Coronary artery (tissue), 2 donors: Measurements from ENCODE around the gene AUTS2.

Experiments
- DNase-seq: peaks from one replicate; pipeline ENCODE4 v3.0.0-alpha.2; 2017; ENCODE audit warnings: low spot score
- H3K27ac ChIP-seq, 2 donors: fragments of 200-600 bp; sonication (generic); one replicate each; pipeline ENCODE4 v1.5.1; 2016 to 2019
- H3K4me3 ChIP-seq: fragments of 200-600 bp; sonication (generic); 2 replicates; pipeline ENCODE4 v1.5.1; 2016; ENCODE audit warnings: mild to moderate bottlenecking, moderate library complexity
- TF ChIP-seq, protein P1 (sequence below): fragments of 200-600 bp; sonication (generic); IDR thresholded peaks from one replicate; pipeline ENCODE4 v1.5.1; 2019; ENCODE audit warnings: antibody characterized with exemption

The AUTS2 gene

DNA sequence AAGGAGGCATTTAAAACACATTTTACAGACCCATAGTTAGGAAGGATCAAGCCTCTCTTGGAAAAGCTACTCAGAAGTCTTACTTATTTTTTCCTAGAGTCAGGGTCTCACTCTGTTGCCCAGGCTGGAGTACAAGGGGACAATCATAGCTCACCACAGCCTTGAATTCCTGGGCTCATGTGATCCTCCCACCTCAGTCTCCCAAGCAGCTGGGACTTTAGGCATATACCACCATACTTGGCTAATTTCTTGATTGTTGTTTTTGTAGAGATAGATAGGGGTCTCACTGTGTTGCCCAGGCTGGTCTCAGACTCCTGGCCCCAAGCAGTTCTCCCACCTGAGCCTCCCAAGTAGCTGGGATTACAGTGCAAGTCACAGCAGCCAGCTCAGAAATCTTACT is 1179.0 kb downstream of the AUTS2 start:
- no peak overlapping the region for H3K4me3 ChIP-seq
- no peak overlapping the region for H3K27ac ChIP-seq
- TF ChIP-seq, protein P1, sequence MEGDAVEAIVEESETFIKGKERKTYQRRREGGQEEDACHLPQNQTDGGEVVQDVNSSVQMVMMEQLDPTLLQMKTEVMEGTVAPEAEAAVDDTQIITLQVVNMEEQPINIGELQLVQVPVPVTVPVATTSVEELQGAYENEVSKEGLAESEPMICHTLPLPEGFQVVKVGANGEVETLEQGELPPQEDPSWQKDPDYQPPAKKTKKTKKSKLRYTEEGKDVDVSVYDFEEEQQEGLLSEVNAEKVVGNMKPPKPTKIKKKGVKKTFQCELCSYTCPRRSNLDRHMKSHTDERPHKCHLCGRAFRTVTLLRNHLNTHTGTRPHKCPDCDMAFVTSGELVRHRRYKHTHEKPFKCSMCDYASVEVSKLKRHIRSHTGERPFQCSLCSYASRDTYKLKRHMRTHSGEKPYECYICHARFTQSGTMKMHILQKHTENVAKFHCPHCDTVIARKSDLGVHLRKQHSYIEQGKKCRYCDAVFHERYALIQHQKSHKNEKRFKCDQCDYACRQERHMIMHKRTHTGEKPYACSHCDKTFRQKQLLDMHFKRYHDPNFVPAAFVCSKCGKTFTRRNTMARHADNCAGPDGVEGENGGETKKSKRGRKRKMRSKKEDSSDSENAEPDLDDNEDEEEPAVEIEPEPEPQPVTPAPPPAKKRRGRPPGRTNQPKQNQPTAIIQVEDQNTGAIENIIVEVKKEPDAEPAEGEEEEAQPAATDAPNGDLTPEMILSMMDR: no peak

GRCh38 chr7:70778585-70778984 is 1180.3 kb downstream of the AUTS2 start:
- Histone ChIP-seq H3K27ac (no peak overlapping the region), H3K4me3 (no peak overlapping the region)
- TF ChIP-seq, protein P1: no peak
- no peak for DNase-seq

More for the DNA sequence above, 1179.0 kb downstream of the AUTS2 start:
- no peak for DNase-seq

- Histone ChIP-seq H3K27ac (no peak overlapping the region), H3K4me3 (no peak overlapping the region)
- DNase-seq: no peak
- TF ChIP-seq, protein P1: no peak
These were observed 1181.0 kb downstream of the AUTS2 start for GRCh38 chr7:70779321-70779720.

GRCh38 chr7:70781922-70782311 is 1183.6 kb downstream of the AUTS2 start:
- TF ChIP-seq, protein P1: no peak
- DNase-seq: no peak
- H3K4me3 ChIP-seq: no peak overlapping the region
- H3K27ac ChIP-seq: no peak overlapping the region

DNA sequence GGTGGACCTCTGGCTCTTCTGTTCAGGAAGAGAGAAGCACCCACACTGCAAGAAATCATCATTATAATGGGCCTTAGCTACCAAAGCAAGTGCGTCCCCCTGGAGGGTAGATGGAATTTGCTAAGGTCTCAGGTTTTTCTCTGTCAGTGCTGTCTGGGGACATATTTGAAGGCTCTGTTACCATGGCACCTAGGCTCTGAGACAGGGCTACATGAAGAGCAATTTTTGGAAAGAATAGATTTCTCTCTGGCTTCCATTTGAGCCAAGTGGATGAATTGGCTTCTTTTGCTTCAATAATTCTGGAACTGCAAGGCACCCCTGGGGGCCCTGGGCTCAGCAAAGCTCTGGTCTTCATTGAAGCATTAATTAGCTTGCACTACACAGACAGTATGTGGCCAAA is 1184.5 kb downstream of the AUTS2 start:
- DNase-seq: no peak

GRCh38 chr7:70785427-70785826 is 1187.2 kb downstream of the AUTS2 start:
- DNase-seq: no peak
- Histone ChIP-seq H3K27ac (no peak overlapping the region), H3K4me3 (no peak overlapping the region)
- TF ChIP-seq, protein P1: no peak

More for the DNA sequence above, 1184.5 kb downstream of the AUTS2 start:
- TF ChIP-seq, protein P1: no peak
- Histone ChIP-seq H3K27ac (no peak overlapping the region), H3K4me3 (no peak overlapping the region)

- no peak overlapping the region for H3K27ac ChIP-seq
- no peak overlapping the region for H3K4me3 ChIP-seq
- TF ChIP-seq, protein P1: no peak
- no peak for DNase-seq
These were observed 1187.8 kb downstream of the AUTS2 start for GRCh38 chr7:70786076-70786475.
